HepG2 (cell line): ENCODE data around the gene TUBB. TPM values are rescaled to one million over a fixed set of nuclear protein-coding genes. Genes with fewer than 3 reads are reported as not detected.

ENCODE experiments used
- CBX5 ChIP-seq: sonication (generic); formaldehyde crosslinking; IDR thresholded peaks from 2 replicates; pipeline ENCODE4 v1.4.0; 2020; ENCODE audit warnings: missing genetic modification reagents, borderline replicate concordance
- FOXM1 ChIP-seq: sonication (generic); formaldehyde crosslinking; IDR thresholded peaks from 2 replicates; pipeline ENCODE4 v1.5.0; 2020; ENCODE audit warnings: missing genetic modification reagents
- SMARCC2 ChIP-seq: fragments of 450-650 bp; IDR thresholded peaks from 2 replicates; pipeline ENCODE4 v1.6.1; 2017; ENCODE audit warnings: antibody characterized with exemption, mild to moderate bottlenecking
- TARDBP ChIP-seq: sonication (generic); formaldehyde crosslinking; IDR thresholded peaks from 2 replicates; pipeline ENCODE4 v1.8.0; 2022; ENCODE audit warnings: mild to moderate bottlenecking, missing genetic modification reagents
- ZBTB20 ChIP-seq: sonication (generic); formaldehyde crosslinking; IDR thresholded peaks from 2 replicates; pipeline ENCODE4 v1.8.1; 2023; ENCODE audit warnings: missing genetic modification reagents, low read depth, mild to moderate bottlenecking, borderline replicate concordance
- ZBTB38 ChIP-seq: sonication (generic); formaldehyde crosslinking; IDR thresholded peaks from 2 replicates; pipeline ENCODE4 v1.5.1; 2020; ENCODE audit warnings: mild to moderate bottlenecking, missing genetic modification reagents
- ZNF441 ChIP-seq: sonication (generic); formaldehyde crosslinking; IDR thresholded peaks from 2 replicates; pipeline ENCODE4 v1.7.0; 2021; ENCODE audit warnings: missing genetic modification reagents, borderline replicate concordance
- ZNF567 ChIP-seq: sonication (generic); formaldehyde crosslinking; IDR thresholded peaks from 2 replicates; pipeline ENCODE4 v1.8.1; 2023; ENCODE audit warnings: mild to moderate bottlenecking, missing genetic modification reagents, borderline replicate concordance
- ZNF572 ChIP-seq: sonication (generic); formaldehyde crosslinking; IDR thresholded peaks from 2 replicates; pipeline ENCODE4 v1.5.1; 2020; ENCODE audit warnings: mild to moderate bottlenecking, missing genetic modification reagents
- ZNF790 ChIP-seq: sonication (generic); formaldehyde crosslinking; IDR thresholded peaks from 2 replicates; pipeline ENCODE4 v1.8.0; 2022; ENCODE audit warnings: missing genetic modification reagents, mild to moderate bottlenecking, borderline replicate concordance
- ZSCAN20 ChIP-seq: sonication (generic); formaldehyde crosslinking; IDR thresholded peaks from 2 replicates; pipeline ENCODE4 v1.4.0; 2020; ENCODE audit warnings: missing genetic modification reagents, mild to moderate bottlenecking, borderline replicate concordance
- polyA plus RNA-seq, 8 experiments: library from polyadenylated mRNA; depleted of rRNA in 3 of 8; stranded (reverse) in 7 of 8; unstranded in 1 of 8; fragments of >200 nt; fragmentation: Illumina TruSeq in 4 of 8; extraction: Trizol in 4 of 8; gene quantifications; 2 replicates each; pipeline versions ENCODE4 v1.2.1 to v1.2.3, GENCODE V29; 2011 to 2016; ENCODE audit warnings: low read depth in 4 of 8, missing spikeins in 1 of 8, mixed read lengths in 1 of 8; ENCODE audit not compliant: insufficient read depth in 1 of 8
- total RNA-seq, 5 experiments: library from RNA; depleted of rRNA; stranded (reverse); fragments of >200 nt; fragmentation: Illumina TruSeq; extraction: Trizol; gene quantifications; 2 replicates each; pipeline ENCODE4 v1.2.3, GENCODE V29; 2016; ENCODE audit warnings: low read depth in 1 of 5
- TF ChIP-seq, protein P1 (sequence below): sonication (generic); formaldehyde crosslinking; IDR thresholded peaks from 2 replicates; pipeline ENCODE4 v1.5.0; 2020; ENCODE audit warnings: mild to moderate bottlenecking, missing genetic modification reagents
- TF ChIP-seq, protein P2 (sequence below): sonication (generic); formaldehyde crosslinking; IDR thresholded peaks from 2 replicates; pipeline ENCODE4 v1.5.0; 2020; ENCODE audit warnings: mild to moderate bottlenecking, missing genetic modification reagents
- TF ChIP-seq, protein P3 (sequence below): IDR thresholded peaks from 2 replicates; pipeline ENCODE4 v1.6.1; 2016; ENCODE audit warnings: low read depth, missing genetic modification reagents, missing compliant biosample characterization
- TF ChIP-seq, protein P4 (sequence below): sonication (generic); formaldehyde crosslinking; IDR thresholded peaks from 2 replicates; pipeline ENCODE4 v1.5.0; 2020; ENCODE audit warnings: missing genetic modification reagents

The TUBB gene
- total and polyA plus RNA-seq, 2 of the 13 experiments (the other 11 are each of a cell fraction or from before 2014, with no cell fraction given), result 911 to 1,163 TPM

DNA sequence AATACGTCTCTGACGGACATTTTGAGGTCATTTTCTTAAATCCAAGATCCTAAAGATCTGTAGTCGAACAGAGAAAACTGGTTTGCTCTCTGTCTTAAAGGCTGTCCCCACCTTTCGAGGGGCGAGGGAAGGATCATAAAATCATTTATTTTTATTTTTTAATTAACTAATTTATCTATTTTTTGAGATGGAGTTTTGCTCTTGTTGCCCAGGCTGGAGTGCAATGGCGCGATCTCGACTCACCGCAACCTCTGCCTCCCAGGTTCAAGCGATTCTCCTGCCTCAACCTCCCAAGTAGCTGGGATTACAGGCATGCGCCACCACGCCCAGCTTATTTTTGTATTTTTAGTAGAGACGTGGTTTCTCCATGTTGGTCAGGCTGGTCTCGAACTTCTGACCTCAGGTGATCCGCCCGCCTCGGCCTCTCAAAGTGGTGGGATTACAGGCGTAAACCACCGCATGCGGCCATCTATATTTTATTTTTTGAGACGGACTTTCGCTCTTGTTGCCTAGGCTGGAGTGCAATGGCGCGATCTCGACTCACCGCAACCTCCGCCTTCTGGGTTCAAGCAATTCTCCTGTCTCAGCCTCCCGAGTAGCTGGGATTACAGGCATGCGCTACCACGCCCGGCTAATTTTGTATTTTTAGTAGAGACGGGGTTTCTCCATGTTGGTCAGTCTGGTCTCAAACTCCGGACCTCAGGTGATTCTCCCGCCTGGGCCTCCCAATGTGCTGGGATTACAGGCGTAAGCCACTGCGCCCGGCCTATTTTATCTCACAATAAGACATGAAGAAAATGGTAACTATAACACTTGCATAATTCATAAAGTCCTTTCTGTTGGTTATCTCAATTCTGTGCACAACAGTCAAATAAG lies 2.1 kb upstream of the TUBB start (continued):
- TF ChIP-seq ZBTB20 (CRISPR knock-in tag) (0 out of 2 replicates have a peak, but pooled peaks have one; percentile 27), ZBTB38 (CRISPR knock-in tag) (peak; percentile 98), TARDBP (0 out of 2 replicates have a peak, but pooled peaks have one; percentile 34), ZNF441 (CRISPR knock-in tag) (0 out of 2 replicates have a peak, but pooled peaks have one; percentile 7), ZNF567 (0 out of 2 replicates have a peak, but pooled peaks have one; percentile 13), FOXM1 (CRISPR knock-in tag) (0 out of 2 replicates have a peak, but pooled peaks have one; percentile 2), CBX5 (CRISPR knock-in tag) (0 out of 2 replicates have a peak, but pooled peaks have one; percentile 20), ZNF790 (peak; percentile 57; the same call in 1 of the 2 replicates), SMARCC2 (0 out of 2 replicates have a peak, but pooled peaks have one; percentile 39), ZNF572 (CRISPR knock-in tag) (0 out of 2 replicates have a peak, but pooled peaks have one; percentile 39), ZSCAN20 (CRISPR knock-in tag) (0 out of 2 replicates have a peak, but pooled peaks have one; percentile 6)
- TF ChIP-seq, protein P1, sequence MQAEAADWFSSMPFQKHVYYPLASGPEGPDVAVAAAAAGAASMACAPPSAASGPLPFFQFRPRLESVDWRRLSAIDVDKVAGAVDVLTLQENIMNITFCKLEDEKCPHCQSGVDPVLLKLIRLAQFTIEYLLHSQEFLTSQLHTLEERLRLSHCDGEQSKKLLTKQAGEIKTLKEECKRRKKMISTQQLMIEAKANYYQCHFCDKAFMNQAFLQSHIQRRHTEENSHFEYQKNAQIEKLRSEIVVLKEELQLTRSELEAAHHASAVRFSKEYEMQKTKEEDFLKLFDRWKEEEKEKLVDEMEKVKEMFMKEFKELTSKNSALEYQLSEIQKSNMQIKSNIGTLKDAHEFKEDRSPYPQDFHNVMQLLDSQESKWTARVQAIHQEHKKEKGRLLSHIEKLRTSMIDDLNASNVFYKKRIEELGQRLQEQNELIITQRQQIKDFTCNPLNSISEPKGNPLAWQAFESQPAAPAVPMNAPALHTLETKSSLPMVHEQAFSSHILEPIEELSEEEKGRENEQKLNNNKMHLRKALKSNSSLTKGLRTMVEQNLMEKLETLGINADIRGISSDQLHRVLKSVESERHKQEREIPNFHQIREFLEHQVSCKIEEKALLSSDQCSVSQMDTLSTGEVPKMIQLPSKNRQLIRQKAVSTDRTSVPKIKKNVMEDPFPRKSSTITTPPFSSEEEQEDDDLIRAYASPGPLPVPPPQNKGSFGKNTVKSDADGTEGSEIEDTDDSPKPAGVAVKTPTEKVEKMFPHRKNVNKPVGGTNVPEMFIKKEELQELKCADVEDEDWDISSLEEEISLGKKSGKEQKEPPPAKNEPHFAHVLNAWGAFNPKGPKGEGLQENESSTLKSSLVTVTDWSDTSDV (CRISPR knock-in tag), result 0 out of 2 replicates have a peak, but pooled peaks have one; percentile 30
- TF ChIP-seq, protein P2, sequence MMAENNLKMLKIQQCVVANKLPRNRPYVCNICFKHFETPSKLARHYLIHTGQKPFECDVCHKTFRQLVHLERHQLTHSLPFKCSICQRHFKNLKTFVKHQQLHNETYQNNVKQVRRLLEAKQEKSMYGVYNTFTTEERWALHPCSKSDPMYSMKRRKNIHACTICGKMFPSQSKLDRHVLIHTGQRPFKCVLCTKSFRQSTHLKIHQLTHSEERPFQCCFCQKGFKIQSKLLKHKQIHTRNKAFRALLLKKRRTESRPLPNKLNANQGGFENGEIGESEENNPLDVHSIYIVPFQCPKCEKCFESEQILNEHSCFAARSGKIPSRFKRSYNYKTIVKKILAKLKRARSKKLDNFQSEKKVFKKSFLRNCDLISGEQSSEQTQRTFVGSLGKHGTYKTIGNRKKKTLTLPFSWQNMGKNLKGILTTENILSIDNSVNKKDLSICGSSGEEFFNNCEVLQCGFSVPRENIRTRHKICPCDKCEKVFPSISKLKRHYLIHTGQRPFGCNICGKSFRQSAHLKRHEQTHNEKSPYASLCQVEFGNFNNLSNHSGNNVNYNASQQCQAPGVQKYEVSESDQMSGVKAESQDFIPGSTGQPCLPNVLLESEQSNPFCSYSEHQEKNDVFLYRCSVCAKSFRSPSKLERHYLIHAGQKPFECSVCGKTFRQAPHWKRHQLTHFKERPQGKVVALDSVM (CRISPR knock-in tag), result peak; percentile 27; the same call in 1 of the 2 replicates
- TF ChIP-seq, protein P3, sequence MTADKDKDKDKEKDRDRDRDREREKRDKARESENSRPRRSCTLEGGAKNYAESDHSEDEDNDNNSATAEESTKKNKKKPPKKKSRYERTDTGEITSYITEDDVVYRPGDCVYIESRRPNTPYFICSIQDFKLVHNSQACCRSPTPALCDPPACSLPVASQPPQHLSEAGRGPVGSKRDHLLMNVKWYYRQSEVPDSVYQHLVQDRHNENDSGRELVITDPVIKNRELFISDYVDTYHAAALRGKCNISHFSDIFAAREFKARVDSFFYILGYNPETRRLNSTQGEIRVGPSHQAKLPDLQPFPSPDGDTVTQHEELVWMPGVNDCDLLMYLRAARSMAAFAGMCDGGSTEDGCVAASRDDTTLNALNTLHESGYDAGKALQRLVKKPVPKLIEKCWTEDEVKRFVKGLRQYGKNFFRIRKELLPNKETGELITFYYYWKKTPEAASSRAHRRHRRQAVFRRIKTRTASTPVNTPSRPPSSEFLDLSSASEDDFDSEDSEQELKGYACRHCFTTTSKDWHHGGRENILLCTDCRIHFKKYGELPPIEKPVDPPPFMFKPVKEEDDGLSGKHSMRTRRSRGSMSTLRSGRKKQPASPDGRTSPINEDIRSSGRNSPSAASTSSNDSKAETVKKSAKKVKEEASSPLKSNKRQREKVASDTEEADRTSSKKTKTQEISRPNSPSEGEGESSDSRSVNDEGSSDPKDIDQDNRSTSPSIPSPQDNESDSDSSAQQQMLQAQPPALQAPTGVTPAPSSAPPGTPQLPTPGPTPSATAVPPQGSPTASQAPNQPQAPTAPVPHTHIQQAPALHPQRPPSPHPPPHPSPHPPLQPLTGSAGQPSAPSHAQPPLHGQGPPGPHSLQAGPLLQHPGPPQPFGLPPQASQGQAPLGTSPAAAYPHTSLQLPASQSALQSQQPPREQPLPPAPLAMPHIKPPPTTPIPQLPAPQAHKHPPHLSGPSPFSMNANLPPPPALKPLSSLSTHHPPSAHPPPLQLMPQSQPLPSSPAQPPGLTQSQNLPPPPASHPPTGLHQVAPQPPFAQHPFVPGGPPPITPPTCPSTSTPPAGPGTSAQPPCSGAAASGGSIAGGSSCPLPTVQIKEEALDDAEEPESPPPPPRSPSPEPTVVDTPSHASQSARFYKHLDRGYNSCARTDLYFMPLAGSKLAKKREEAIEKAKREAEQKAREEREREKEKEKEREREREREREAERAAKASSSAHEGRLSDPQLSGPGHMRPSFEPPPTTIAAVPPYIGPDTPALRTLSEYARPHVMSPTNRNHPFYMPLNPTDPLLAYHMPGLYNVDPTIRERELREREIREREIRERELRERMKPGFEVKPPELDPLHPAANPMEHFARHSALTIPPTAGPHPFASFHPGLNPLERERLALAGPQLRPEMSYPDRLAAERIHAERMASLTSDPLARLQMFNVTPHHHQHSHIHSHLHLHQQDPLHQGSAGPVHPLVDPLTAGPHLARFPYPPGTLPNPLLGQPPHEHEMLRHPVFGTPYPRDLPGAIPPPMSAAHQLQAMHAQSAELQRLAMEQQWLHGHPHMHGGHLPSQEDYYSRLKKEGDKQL (CRISPR knock-in tag), result peak; percentile 7; the same call in 1 of the 2 replicates
- TF ChIP-seq, protein P4, sequence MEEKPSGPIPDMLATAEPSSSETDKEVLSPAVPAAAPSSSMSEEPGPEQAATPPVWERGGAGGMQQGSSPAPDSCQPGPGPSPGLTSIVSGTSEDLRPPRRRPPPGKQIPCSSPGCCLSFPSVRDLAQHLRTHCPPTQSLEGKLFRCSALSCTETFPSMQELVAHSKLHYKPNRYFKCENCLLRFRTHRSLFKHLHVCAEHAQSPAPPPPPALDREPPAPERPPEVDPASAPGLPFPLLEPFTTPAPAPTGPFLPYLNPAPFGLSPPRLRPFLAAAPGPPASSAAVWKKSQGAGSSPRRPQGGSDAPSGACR, result 0 out of 2 replicates have a peak, but pooled peaks have one; percentile 19
